OCI-LY7 (cell line): Measurements from ENCODE around the gene ELFN1. TPM values are rescaled to one million over a fixed set of nuclear protein-coding genes. Genes with fewer than 3 reads are reported as not detected.

ENCODE experiments used
- BruUV-seq: library from RNA; stranded (reverse); fragments of 400-500 nt; replicated peaks from 2 replicates; lab custom pipeline; 2021; lab: Mats Ljungman, UMichigan
- CTCF ChIA-PET: fragments of 300-600 bp; sonication (Branson Sonifier 250); formaldehyde crosslinking; loops from one replicate; lab custom pipeline; 2022; ENCODE audit warnings: antibody characterized with exemption; ENCODE audit not compliant: unreplicated experiment; lab: Charles Lee
- POLR2A ChIA-PET: fragments of 300-600 bp; sonication (Branson Sonifier 250); formaldehyde crosslinking; loops from one replicate; lab custom pipeline; 2022; ENCODE audit warnings: antibody characterized with exemption; lab: Charles Lee
- DNase-seq: peaks from one replicate; pipeline ENCODE4 v3.0.0-alpha.2; 2015; ENCODE audit warnings: low spot score
- H2AFZ ChIP-seq: fragments of 200-600 bp; sonication (generic), shearing (Covaris generic); 2 replicates; pipeline ENCODE4 v1.6.1; 2014; ENCODE audit warnings: mild to moderate bottlenecking, antibody characterized with exemption, low read length, moderate library complexity
- H3K27ac ChIP-seq: fragments of 200-600 bp; sonication (generic); 2 replicates; pipeline ENCODE4 v1.5.1; 2014; ENCODE audit warnings: mixed run types, low read depth, mild to moderate bottlenecking, moderate library complexity, low read length, inconsistent platforms; ENCODE audit not compliant: poor library complexity, severe bottlenecking
- H3K36me3 ChIP-seq: fragments of 200-600 bp; sonication (generic); 2 replicates; pipeline ENCODE4 v1.6.1; 2014; ENCODE audit warnings: mild to moderate bottlenecking, antibody characterized with exemption, low read length, moderate library complexity, mixed read lengths; ENCODE audit not compliant: insufficient read depth
- H3K4me1 ChIP-seq: fragments of 200-600 bp; sonication (generic); 2 replicates; pipeline ENCODE4 v1.5.1; 2014; ENCODE audit warnings: mild to moderate bottlenecking, low read length; ENCODE audit not compliant: insufficient read depth, poor library complexity, severe bottlenecking
- H3K4me2 ChIP-seq: fragments of 200-600 bp; sonication (generic); 2 replicates; pipeline ENCODE4 v1.6.1; 2014; ENCODE audit warnings: mild to moderate bottlenecking, low read length
- H3K4me3 ChIP-seq: fragments of 200-600 bp; sonication (generic); 2 replicates; pipeline ENCODE4 v1.5.1; 2014; ENCODE audit warnings: mild to moderate bottlenecking, low read depth, low read length; ENCODE audit not compliant: poor library complexity, severe bottlenecking
- H3K79me2 ChIP-seq: fragments of 200-600 bp; sonication (generic); 2 replicates; pipeline ENCODE4 v1.6.1; 2016; ENCODE audit warnings: low read depth, mild to moderate bottlenecking, low read length, moderate library complexity, mixed read lengths; ENCODE audit not compliant: insufficient read depth
- H3K9me2 ChIP-seq: fragments of 200-600 bp; sonication (generic); 2 replicates; pipeline ENCODE4 v1.6.1; 2016; ENCODE audit warnings: mild to moderate bottlenecking, low read length, mixed read lengths; ENCODE audit not compliant: insufficient read depth
- H3K9me3 ChIP-seq: fragments of 200-600 bp; sonication (generic); 2 replicates; pipeline ENCODE4 v1.6.1; 2014; ENCODE audit warnings: mild to moderate bottlenecking, mixed run types, low read length, mixed read lengths
- H4K20me1 ChIP-seq: fragments of 200-600 bp; sonication (generic); 2 replicates; pipeline ENCODE4 v1.6.1; 2014; ENCODE audit warnings: mild to moderate bottlenecking, antibody characterized with exemption, low read length, moderate library complexity, mixed read lengths; ENCODE audit not compliant: insufficient read depth
- CTCF ChIP-seq: fragments of 200-600 bp; sonication (generic); conservative IDR thresholded peaks from 2 replicates; pipeline ENCODE4 v1.5.1; 2014; ENCODE audit warnings: mild to moderate bottlenecking, antibody characterized with exemption, low read length, moderate library complexity, mixed read lengths
- EZH2phosphoT487 ChIP-seq: fragments of 200-600 bp; sonication (generic); IDR thresholded peaks from 2 replicates; pipeline ENCODE4 v1.6.1; 2018; ENCODE audit warnings: low read depth, borderline replicate concordance, mild to moderate bottlenecking, mixed run types, antibody characterized with exemption, low read length, moderate library complexity, mixed read lengths
- intact Hi-C: fragments of 100-400 bp; cut with micrococcal nuclease; formaldehyde crosslinking; loops from one replicate; pipeline ENCODE4 v1.10.0; 2022; ENCODE audit not compliant: unreplicated experiment
- total RNA-seq, 2 experiments: library from RNA; depleted of rRNA in 1 of 2; stranded (reverse); fragments of >200 nt in 1 of 2; shearing (Covaris generic) in 1 of 2; gene quantifications; 2 replicates each; pipeline ENCODE4 v1.2.3, GENCODE V29; 2014 to 2022

ELFN1 gene
- total RNA-seq, 2 experiments from 2014 or later = not detected

- DNase-seq = no peak
- Histone ChIP-seq H4K20me1 (no peaks in the 10 kb centered on the region), H3K9me3 (no peaks in the 10 kb centered on the region), H3K4me3 (no peak overlapping the region), H2AFZ (no peak overlapping the region), H3K4me1 (no peaks in the 10 kb centered on the region), H3K27ac (no peak overlapping the region), H3K9me2 (no peaks in the 10 kb centered on the region), H3K79me2 (no peaks in the 10 kb centered on the region), H3K36me3 (no peaks in the 10 kb centered on the region), H3K4me2 (no peak overlapping the region)
- no TSS peak for BruUV-seq
- TF ChIP-seq EZH2phosphoT487 = no peak
- TF ChIP-seq CTCF = no peak
- ChIA-PET POLR2A (interaction anchor here (0.6 kb wide), 1 partner anchor 1325 kb away, joined by 3 read pairs; no protein-coding TSS in a partner anchor), CTCF (no interaction called here)
- intact Hi-C loops = no loop called here
These were observed 18.2 kb upstream of the ELFN1 start for GRCh38 chr7:1651891-1652290.

- DNase-seq = no peak
- no peaks in the 10 kb centered on the region for H4K20me1 ChIP-seq
- no peak overlapping the region for H3K4me2 ChIP-seq
- no TSS peak for BruUV-seq
- H3K4me3 ChIP-seq = no peak overlapping the region
- ChIA-PET POLR2A (interaction anchor here (0.6 kb wide), 1 partner anchor 552 kb away, joined by 9 read pairs; no protein-coding TSS in a partner anchor), CTCF (no interaction called here)
- H3K79me2 ChIP-seq = no peaks in the 10 kb centered on the region
- no peaks in the 10 kb centered on the region for H3K36me3 ChIP-seq
- H3K27ac ChIP-seq = no peak overlapping the region
- H2AFZ ChIP-seq = no peak overlapping the region
- no peak for TF ChIP-seq CTCF
- no peak for TF ChIP-seq EZH2phosphoT487
- H3K9me2 ChIP-seq = no peaks in the 10 kb centered on the region
- H3K4me1 ChIP-seq = no peaks in the 10 kb centered on the region
- no peaks in the 10 kb centered on the region for H3K9me3 ChIP-seq
- intact Hi-C loops = no loop called here
These were observed 16.6 kb upstream of the ELFN1 start for GRCh38 chr7:1653500-1653899.

GRCh38 chr7:1654111-1654510 is 16.0 kb upstream of the ELFN1 start:
- intact Hi-C loops = no loop called here
- H3K4me1 ChIP-seq = no peaks in the 10 kb centered on the region
- no TSS peak for BruUV-seq
- CTCF ChIA-PET = no interaction called here
- no peak overlapping the region for H3K4me3 ChIP-seq
- DNase-seq = no peak
- H3K79me2 ChIP-seq = no peaks in the 10 kb centered on the region
- H3K4me2 ChIP-seq = no peak overlapping the region
- POLR2A ChIA-PET = interaction anchor here (0.6 kb wide), 1 partner anchor 551 kb away, joined by 9 read pairs; no protein-coding TSS in a partner anchor
- TF ChIP-seq CTCF = no peak
- TF ChIP-seq EZH2phosphoT487 = no peak
- no peak overlapping the region for H2AFZ ChIP-seq
- H3K9me2 ChIP-seq = no peaks in the 10 kb centered on the region
- no peaks in the 10 kb centered on the region for H3K36me3 ChIP-seq
- no peaks in the 10 kb centered on the region for H3K9me3 ChIP-seq
- no peaks in the 10 kb centered on the region for H4K20me1 ChIP-seq
- H3K27ac ChIP-seq = no peak overlapping the region
